Thyroid gland (tissue), 4 donors: ENCODE results near the gene RPL15. TPM values are rescaled to one million over a fixed set of nuclear protein-coding genes. Genes with fewer than 3 reads are reported as not detected.
"Not testable (repeated sequence)": the region's sequence is repeated elsewhere in the genome, so short reads cannot be mapped to it uniquely, and the experiment has no call there.

Experiments used
- DNase-seq, 2 donors: peaks; one replicate each; pipeline ENCODE4 v3.0.0-alpha.2; 2019
- H3K27ac ChIP-seq, 3 donors: fragments of 200-600 bp; sonication (generic); 1 replicate in 2 of 3; 2 replicates in 1 of 3; pipeline ENCODE4 v1.5.1; 2016 to 2019; ENCODE audit warnings: mild to moderate bottlenecking in 1 of 3, moderate library complexity in 1 of 3
- H3K27me3 ChIP-seq: fragments of 200-600 bp; sonication (generic); one replicate; pipeline ENCODE4 v1.5.1; 2019
- H3K36me3 ChIP-seq, 2 donors: fragments of 200-600 bp; sonication (generic); one replicate each; pipeline ENCODE4 v1.5.1; 2016 to 2019
- H3K4me1 ChIP-seq, 2 donors: fragments of 200-600 bp; sonication (generic); one replicate each; pipeline ENCODE4 v1.5.1; 2017 to 2019
- H3K4me3 ChIP-seq, 3 donors: fragments of 200-600 bp; sonication (generic); replicated peaks in 1 of 3; 1 replicate in 2 of 3; 2 replicates in 1 of 3; pipeline ENCODE4 v1.5.1; 2016; ENCODE audit warnings: mild to moderate bottlenecking in 1 of 3
- H3K9me3 ChIP-seq: fragments of 200-600 bp; sonication (generic); one replicate; pipeline ENCODE4 v1.5.1; 2017
- POLR2A ChIP-seq, 2 donors: fragments of 450-650 bp; IDR thresholded peaks; one replicate each; pipeline ENCODE4 v1.6.1; 2017; ENCODE audit warnings: antibody characterized with exemption in 2 of 2, mild to moderate bottlenecking in 2 of 2, moderate library complexity in 1 of 2
- WGBS, 2 donors: methylation state at CpG; one replicate each; pipeline ENCODE4 v1.1.5; 2017; 5-methylcytosine and 5-hydroxymethylcytosine counted together
- intact Hi-C: fragments of 100-400 bp; cut with DNase I; formaldehyde crosslinking; loops from one replicate; pipeline ENCODE4 v1.15.1; 2023
- total RNA-seq, 4 donors: library from RNA; depleted of rRNA; stranded (reverse); fragments of >200 nt; gene quantifications; one replicate each; pipeline ENCODE4 v1.2.3, GENCODE V29; 2016
- TF ChIP-seq, protein P1 (sequence below), 6 experiments: fragments of 200-600 bp in 3 of 6; fragments of 450-650 bp in 3 of 6; sonication (generic) in 3 of 6; IDR thresholded peaks; one replicate each; pipeline ENCODE4 v1.5.1; 2016 to 2019; ENCODE audit warnings: antibody characterized with exemption in 6 of 6, mild to moderate bottlenecking in 2 of 6, inconsistent platforms in 1 of 6, moderate library complexity in 1 of 6

RPL15 gene
- total RNA-seq, 4 donors from 2014 or later = 1,700 to 2,512 (median 2,310) TPM

DNA sequence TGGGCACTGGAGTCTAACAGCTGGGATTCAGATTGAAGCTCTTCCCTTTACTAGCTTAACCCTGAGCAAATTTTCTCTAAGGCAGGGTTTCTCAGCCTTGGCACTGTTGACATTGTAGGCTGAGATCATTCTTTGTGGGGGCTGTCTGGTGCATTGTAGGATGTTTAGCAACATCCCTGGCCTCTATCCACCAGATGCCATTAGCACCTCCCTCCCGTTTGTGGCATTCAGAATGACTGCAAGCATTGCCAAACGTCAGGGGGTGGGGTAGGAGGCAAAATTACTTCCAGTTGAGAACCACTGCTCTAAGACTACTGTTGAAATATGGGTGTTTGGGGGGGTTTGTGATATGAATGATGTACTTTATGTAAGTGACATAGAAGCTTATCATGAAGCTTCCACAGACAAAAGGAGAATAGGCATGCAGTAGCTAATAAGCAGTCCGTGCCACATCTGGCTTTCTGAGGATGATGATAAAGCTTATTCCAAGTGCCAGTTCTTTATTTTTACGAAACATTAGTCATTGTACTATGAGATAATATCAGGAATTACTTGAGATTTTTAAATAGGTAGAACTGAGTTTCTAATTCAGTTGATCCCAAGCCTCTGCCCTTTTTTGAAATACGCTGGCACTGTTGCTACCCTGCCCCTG is 39.5 kb upstream of the RPL15 start:
- Histone ChIP-seq H3K9me3 (no peaks in the 10 kb centered on the region), H3K27me3 (no peaks in the 10 kb centered on the region), H3K4me1 (peaks cover 9 to 27% of the 10 kb centered on the region in 2 donors), H3K4me3 (no peak overlapping the region), H3K36me3 (no peaks in the 10 kb centered on the region), H3K27ac (no peak overlapping the region)
- intact Hi-C loops = no loop called here
- no peak for TF ChIP-seq POLR2A (IDR thresholded peaks at IDR 0.05)
- TF ChIP-seq, protein P1, sequence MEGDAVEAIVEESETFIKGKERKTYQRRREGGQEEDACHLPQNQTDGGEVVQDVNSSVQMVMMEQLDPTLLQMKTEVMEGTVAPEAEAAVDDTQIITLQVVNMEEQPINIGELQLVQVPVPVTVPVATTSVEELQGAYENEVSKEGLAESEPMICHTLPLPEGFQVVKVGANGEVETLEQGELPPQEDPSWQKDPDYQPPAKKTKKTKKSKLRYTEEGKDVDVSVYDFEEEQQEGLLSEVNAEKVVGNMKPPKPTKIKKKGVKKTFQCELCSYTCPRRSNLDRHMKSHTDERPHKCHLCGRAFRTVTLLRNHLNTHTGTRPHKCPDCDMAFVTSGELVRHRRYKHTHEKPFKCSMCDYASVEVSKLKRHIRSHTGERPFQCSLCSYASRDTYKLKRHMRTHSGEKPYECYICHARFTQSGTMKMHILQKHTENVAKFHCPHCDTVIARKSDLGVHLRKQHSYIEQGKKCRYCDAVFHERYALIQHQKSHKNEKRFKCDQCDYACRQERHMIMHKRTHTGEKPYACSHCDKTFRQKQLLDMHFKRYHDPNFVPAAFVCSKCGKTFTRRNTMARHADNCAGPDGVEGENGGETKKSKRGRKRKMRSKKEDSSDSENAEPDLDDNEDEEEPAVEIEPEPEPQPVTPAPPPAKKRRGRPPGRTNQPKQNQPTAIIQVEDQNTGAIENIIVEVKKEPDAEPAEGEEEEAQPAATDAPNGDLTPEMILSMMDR (IDR thresholded peaks at IDR 0.05) = no peak
- peak in 1 of 2 donors; percentile 19 for DNase-seq
- 58 to 59% methylated on average over 5 of the region's 5 CpGs for WGBS, 2 donors

DNA sequence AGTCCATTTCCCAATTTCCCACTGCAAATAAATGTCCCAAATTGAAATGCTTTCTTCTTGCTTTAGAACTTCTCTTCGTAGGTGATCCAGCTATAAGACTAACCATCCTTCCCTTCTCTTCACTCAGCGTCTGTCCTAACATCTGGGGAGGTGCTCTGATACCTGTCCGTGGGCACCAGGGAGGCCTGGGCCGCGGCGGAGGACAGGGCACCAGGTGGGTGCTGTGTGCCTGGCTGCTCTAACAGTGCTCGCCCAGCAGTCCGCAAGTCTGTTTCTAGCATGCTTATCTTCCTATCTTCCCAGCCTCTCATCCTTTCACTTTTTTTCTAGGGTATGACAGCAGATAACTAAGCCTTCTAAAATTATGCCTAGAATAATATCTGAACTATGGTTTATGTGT is 37.4 kb upstream of the RPL15 start:
- intact Hi-C loops = no loop called here
- Histone ChIP-seq H3K9me3 (no peaks in the 10 kb centered on the region), H3K27ac (no peak overlapping the region), H3K27me3 (no peaks in the 10 kb centered on the region), H3K36me3 (no peaks in the 10 kb centered on the region), H3K4me3 (no peak overlapping the region), H3K4me1 (peaks cover 9 to 18% of the 10 kb centered on the region in 2 donors)
- TF ChIP-seq, protein P1 (IDR thresholded peaks at IDR 0.05) = no peak
- no peak for TF ChIP-seq POLR2A (IDR thresholded peaks at IDR 0.05)
- no peak for DNase-seq
- 99 to 100% methylated on average over 8 of the region's 8 CpGs for WGBS, 2 donors

DNA sequence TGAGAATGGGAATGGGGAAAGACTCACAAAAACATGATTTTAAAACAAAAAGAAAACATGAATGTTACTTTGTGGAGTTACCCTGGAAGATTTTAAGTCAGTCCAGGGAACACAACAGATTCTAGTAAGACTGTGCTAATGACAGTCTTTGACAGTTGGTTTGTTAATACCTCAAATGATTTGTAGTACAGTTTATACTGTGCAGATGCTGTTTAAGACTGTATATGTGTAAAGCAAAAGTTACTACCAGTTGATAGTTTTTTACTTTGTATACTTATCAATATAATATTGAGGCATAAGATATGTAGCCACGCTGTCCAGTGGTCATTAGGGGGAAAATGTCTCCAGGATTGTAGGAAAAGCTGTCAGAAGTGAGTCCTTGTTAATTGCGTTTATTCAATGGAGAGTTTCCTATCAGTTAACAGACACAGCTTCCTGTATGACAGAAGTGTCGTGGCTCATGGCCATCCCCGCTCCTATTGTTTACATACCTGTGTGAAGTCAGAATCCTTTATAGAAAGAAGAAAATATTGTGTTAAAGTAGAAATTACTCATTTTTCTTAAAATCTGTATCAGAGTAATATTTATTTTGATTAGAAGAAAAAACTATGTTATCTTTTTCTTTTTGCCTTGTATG is 36.1 kb upstream of the RPL15 start:
- DNase-seq = no peak
- Histone ChIP-seq H3K4me3 (no peak overlapping the region), H3K27me3 (no peaks in the 10 kb centered on the region), H3K36me3 (no peaks in the 10 kb centered on the region), H3K27ac (no peak overlapping the region), H3K4me1 (peaks cover 9 to 15% of the 10 kb centered on the region in 2 donors), H3K9me3 (no peaks in the 10 kb centered on the region)
- intact Hi-C loops = no loop called here
- TF ChIP-seq POLR2A (IDR thresholded peaks at IDR 0.05) = no peak
- TF ChIP-seq, protein P1 (IDR thresholded peaks at IDR 0.05) = no peak
- WGBS, 2 donors = 84 to 89% methylated on average over 4 of the region's 4 CpGs

DNA sequence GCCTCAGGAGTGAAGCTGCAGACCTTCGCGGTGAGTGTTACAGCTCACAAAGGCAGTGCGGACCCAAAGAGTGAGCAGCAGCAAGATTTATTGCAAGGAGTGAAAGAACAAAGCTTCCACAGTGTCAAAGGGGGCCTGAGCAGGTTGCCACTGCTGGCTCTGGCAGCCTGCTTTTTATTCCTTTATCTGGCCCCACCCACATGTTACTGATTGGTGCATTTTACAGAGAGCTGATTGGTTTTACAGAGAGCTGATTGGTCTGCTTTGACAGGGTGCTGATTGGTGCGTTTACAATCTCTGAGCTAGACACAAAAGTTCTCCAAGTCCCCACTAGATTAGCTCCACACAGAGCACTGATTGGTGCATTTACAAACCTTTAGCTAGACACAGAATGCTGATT is 34.9 kb upstream of the RPL15 start:
- intact Hi-C loops, H3K9me3 ChIP-seq, DNase-seq, H3K4me1 ChIP-seq, H3K4me3 ChIP-seq, H3K27me3 ChIP-seq, H3K36me3 ChIP-seq, H3K27ac ChIP-seq: not testable (repeated sequence)
- WGBS, 2 donors = 96 to 98% methylated on average over 4 of the region's 4 CpGs

DNA sequence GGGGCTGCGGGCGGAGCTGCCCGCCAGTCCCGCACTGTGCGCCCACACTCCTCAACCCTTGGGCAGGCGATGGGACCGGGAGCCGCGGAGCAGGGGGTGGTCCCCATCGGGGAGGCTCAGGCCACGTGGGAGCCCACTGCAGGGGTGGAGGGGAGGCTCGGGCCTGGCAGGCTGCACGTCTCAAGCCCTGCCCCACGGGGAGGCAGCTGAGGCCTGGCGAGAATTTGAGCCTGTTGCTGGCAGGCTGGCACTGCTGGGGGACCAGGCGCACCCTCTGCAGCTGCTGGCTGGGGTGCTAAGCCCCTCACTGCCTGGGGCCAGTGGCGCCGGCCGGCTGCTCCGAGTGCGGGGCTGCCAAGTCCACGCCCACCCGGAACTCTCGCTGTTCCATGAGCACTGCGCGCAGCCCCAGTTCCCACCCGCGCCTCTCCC is 34.4 kb upstream of the RPL15 start:
- intact Hi-C loops = no loop called here
- Histone ChIP-seq H3K36me3 (no peaks in the 10 kb centered on the region), H3K27ac (no peak overlapping the region), H3K4me3 (no peak overlapping the region), H3K9me3 (no peaks in the 10 kb centered on the region), H3K27me3 (no peaks in the 10 kb centered on the region), H3K4me1 (peaks cover under 1 to 1% of the 10 kb centered on the region in 2 donors)
- TF ChIP-seq, protein P1 (IDR thresholded peaks at IDR 0.05) = no peak
- 99 to 100% methylated on average over 7 to 12 of the region's 28 CpGs for WGBS, 2 donors
- DNase-seq = no peak
